ENCODE results near the gene UNKL. TPM values are rescaled to one million over a fixed set of nuclear protein-coding genes. Genes with fewer than 3 reads are reported as not detected.

UNKL gene
- total RNA-seq, 1 experiment from 2014 or later, result 112 TPM

DNA sequence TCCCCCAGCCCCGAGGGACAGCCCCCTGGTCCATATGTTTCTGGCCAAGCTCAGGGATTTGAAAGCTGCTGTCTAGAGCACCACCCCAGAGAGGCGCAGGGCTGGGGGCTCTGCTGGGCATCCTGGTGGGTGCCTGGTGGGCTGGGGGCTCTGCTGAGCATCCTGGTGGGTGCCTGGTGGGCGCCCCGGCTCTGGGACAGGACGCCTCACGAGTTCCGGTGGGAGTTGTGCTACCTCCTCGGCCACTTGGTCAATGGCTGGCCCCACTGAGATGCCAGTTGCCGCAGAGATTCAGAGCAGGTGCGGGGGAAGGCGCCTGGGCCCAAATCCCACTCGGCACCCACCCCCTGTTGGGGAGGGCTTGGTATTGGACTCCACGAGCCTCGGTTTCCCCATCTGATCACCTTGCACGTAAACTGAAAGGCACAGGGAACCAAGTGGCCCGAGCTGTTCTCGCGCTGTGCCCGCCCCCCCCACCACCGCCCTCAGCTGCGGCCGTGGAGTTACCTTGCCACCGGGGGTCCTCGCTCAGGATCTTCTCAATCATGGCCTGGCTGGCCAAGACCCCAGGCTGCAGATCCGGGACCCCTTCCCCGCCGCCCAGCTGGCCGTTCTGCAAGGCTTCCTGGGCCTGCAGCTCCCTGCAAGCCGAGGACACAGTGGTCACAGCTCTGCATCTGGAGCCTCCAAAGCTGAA, 13.3 kb downstream of the UNKL start:
- no peak for DNase-seq
- Histone ChIP-seq H3K9me2 (ENCODE audit: insufficient read depth) (no peaks in the 10 kb centered on the region), H3K36me3 (ENCODE audit: low read depth) (no peaks in the 10 kb centered on the region), H3K9me3 (ENCODE audit: insufficient read depth, low read depth) (no peaks in the 10 kb centered on the region), H2AFZ (no peak overlapping the region), H3K4me3 (no peak overlapping the region), H4K20me1 (ENCODE audit: insufficient read depth) (no peaks in the 10 kb centered on the region), H3K4me1 (replicated peaks; ENCODE audit: insufficient read depth) (no peaks in the 10 kb centered on the region), H3K27me3 (ENCODE audit: insufficient read depth, low read depth) (no peaks in the 10 kb centered on the region), H3F3A (ENCODE audit: insufficient read depth, low read depth) (no peaks in the 10 kb centered on the region; the same call in 1 of the 2 replicates), H3K4me2 (no peak overlapping the region), H3K79me2 (ENCODE audit: low read depth) (no peaks in the 10 kb centered on the region), H3K27ac (no peak overlapping the region)
- CTCF ChIA-PET, result no interaction called here
- TF ChIP-seq, protein P1, sequence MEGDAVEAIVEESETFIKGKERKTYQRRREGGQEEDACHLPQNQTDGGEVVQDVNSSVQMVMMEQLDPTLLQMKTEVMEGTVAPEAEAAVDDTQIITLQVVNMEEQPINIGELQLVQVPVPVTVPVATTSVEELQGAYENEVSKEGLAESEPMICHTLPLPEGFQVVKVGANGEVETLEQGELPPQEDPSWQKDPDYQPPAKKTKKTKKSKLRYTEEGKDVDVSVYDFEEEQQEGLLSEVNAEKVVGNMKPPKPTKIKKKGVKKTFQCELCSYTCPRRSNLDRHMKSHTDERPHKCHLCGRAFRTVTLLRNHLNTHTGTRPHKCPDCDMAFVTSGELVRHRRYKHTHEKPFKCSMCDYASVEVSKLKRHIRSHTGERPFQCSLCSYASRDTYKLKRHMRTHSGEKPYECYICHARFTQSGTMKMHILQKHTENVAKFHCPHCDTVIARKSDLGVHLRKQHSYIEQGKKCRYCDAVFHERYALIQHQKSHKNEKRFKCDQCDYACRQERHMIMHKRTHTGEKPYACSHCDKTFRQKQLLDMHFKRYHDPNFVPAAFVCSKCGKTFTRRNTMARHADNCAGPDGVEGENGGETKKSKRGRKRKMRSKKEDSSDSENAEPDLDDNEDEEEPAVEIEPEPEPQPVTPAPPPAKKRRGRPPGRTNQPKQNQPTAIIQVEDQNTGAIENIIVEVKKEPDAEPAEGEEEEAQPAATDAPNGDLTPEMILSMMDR (conservative IDR thresholded peaks at IDR 0.05), result no peak
- TF ChIP-seq EZH2 (IDR thresholded peaks at IDR 0.05; ENCODE audit: low read depth), result no peak
- no TSS peak for BruUV-seq (replicated peaks)
- intact Hi-C loops (cut with micrococcal nuclease; ENCODE audit: unreplicated experiment), result no loop called here
- POLR2A ChIA-PET (ENCODE audit: unreplicated experiment), result no interaction called here

- intact Hi-C loops (cut with micrococcal nuclease; ENCODE audit: unreplicated experiment), result no loop called here
- H3K27me3 ChIP-seq (ENCODE audit: insufficient read depth, low read depth), result no peaks in the 10 kb centered on the region
- ChIA-PET POLR2A (ENCODE audit: unreplicated experiment) (interaction anchor here (0.5 kb wide), 1 partner anchor 66 kb away, joined by 3 read pairs; no protein-coding TSS in a partner anchor), CTCF (no interaction called here)
- H3K9me3 ChIP-seq (ENCODE audit: insufficient read depth, low read depth), result no peaks in the 10 kb centered on the region
- H3K9me2 ChIP-seq (ENCODE audit: insufficient read depth), result no peaks in the 10 kb centered on the region
- H4K20me1 ChIP-seq (ENCODE audit: insufficient read depth), result no peaks in the 10 kb centered on the region
- no peak overlapping the region for H2AFZ ChIP-seq
- no peak for DNase-seq
- no peaks in the 10 kb centered on the region; the same call in 1 of the 2 replicates for H3F3A ChIP-seq (ENCODE audit: insufficient read depth, low read depth)
- H3K4me1 ChIP-seq (replicated peaks; ENCODE audit: insufficient read depth), result no peaks in the 10 kb centered on the region
- H3K27ac ChIP-seq, result no peak overlapping the region
- no peaks in the 10 kb centered on the region for H3K79me2 ChIP-seq (ENCODE audit: low read depth)
- H3K36me3 ChIP-seq (ENCODE audit: low read depth), result no peaks in the 10 kb centered on the region
- TF ChIP-seq, protein P1 (conservative IDR thresholded peaks at IDR 0.05), result no peak
- TF ChIP-seq EZH2 (IDR thresholded peaks at IDR 0.05; ENCODE audit: low read depth), result no peak
- H3K4me3 ChIP-seq, result no peak overlapping the region
- BruUV-seq (replicated peaks), result no TSS peak
- no peak overlapping the region for H3K4me2 ChIP-seq
These were observed 15.5 kb downstream of the UNKL start for GRCh38 chr16:1398826-1399581.

DNA sequence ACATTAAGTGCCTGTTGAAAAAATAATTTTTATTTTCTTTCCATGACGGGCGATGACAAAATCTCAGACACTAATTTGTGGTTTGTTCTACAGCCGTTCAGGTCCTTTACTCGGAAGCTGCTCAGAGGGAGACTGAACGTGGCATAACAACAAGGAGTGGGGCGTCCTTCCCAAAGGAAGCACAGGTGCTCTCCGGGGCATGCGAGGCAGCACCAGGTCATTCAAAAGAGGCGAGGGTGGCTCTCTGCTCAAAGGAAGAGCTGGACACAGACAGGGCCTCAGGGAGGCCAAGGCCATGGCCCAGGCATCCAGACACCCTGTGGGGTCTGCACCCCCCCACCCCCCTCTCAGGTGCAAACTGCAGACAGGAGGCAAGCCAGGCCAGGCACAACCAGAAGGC, 16.2 kb downstream of the UNKL start:
- ChIA-PET POLR2A (ENCODE audit: unreplicated experiment) (interaction anchor here (0.5 kb wide), 1 partner anchor 66 kb away, joined by 3 read pairs; no protein-coding TSS in a partner anchor), CTCF (no interaction called here)
- TF ChIP-seq, protein P1 (conservative IDR thresholded peaks at IDR 0.05), result no peak
- no peak for TF ChIP-seq EZH2 (IDR thresholded peaks at IDR 0.05; ENCODE audit: low read depth)
- no TSS peak for BruUV-seq (replicated peaks)
- Histone ChIP-seq H3K9me3 (ENCODE audit: insufficient read depth, low read depth) (no peaks in the 10 kb centered on the region), H3K36me3 (ENCODE audit: low read depth) (no peaks in the 10 kb centered on the region), H3K27me3 (ENCODE audit: insufficient read depth, low read depth) (no peaks in the 10 kb centered on the region), H3K4me1 (replicated peaks; ENCODE audit: insufficient read depth) (no peaks in the 10 kb centered on the region), H3K9me2 (ENCODE audit: insufficient read depth) (no peaks in the 10 kb centered on the region), H2AFZ (no peak overlapping the region), H3K79me2 (ENCODE audit: low read depth) (no peaks in the 10 kb centered on the region), H3K4me2 (no peak overlapping the region), H3K4me3 (no peak overlapping the region), H4K20me1 (ENCODE audit: insufficient read depth) (no peaks in the 10 kb centered on the region), H3F3A (ENCODE audit: insufficient read depth, low read depth) (no peaks in the 10 kb centered on the region; the same call in 1 of the 2 replicates), H3K27ac (no peak overlapping the region)
- DNase-seq, result no peak
- intact Hi-C loops (cut with micrococcal nuclease; ENCODE audit: unreplicated experiment), result no loop called here

All from PC-9 (cell line).